Loucy (cell line): ENCODE data around the gene MINDY4.

Source experiments
- H2AFZ ChIP-seq: fragments of 200-600 bp; sonication (generic); 2 replicates; pipeline ENCODE4 v1.6.0; 2016; ENCODE audit warnings: antibody characterized with exemption, mild to moderate bottlenecking, low read length, moderate library complexity
- H3F3A ChIP-seq: fragments of 200-600 bp; 2 replicates; pipeline ENCODE4 v1.6.0; 2016; ENCODE audit warnings: antibody characterized with exemption, low read depth, mild to moderate bottlenecking
- H3K27me3 ChIP-seq: fragments of 200-600 bp; sonication (generic); 2 replicates; pipeline ENCODE4 v1.6.1; 2014; ENCODE audit warnings: low read length, mild to moderate bottlenecking; ENCODE audit not compliant: insufficient read depth, poor library complexity, severe bottlenecking
- H3K36me3 ChIP-seq: fragments of 200-600 bp; sonication (generic); 2 replicates; pipeline ENCODE4 v1.6.1; 2016; ENCODE audit warnings: low read length; ENCODE audit not compliant: insufficient read depth
- H3K4me1 ChIP-seq: fragments of 200-600 bp; sonication (generic); 2 replicates; pipeline ENCODE4 v1.5.1; 2014; ENCODE audit warnings: low read length, mild to moderate bottlenecking; ENCODE audit not compliant: insufficient read depth, poor library complexity, severe bottlenecking
- H3K4me2 ChIP-seq: fragments of 200-600 bp; sonication (generic); 2 replicates; pipeline ENCODE4 v1.6.0; 2014; ENCODE audit warnings: antibody characterized with exemption, low read length, low read depth, mild to moderate bottlenecking; ENCODE audit not compliant: poor library complexity, severe bottlenecking
- H3K4me3 ChIP-seq: fragments of 200-600 bp; sonication (generic); 2 replicates; pipeline ENCODE4 v1.5.1; 2014; ENCODE audit warnings: low read length, mild to moderate bottlenecking, mixed read lengths; ENCODE audit not compliant: poor library complexity, severe bottlenecking
- H3K79me2 ChIP-seq: fragments of 200-600 bp; sonication (generic); 2 replicates; pipeline ENCODE4 v1.6.1; 2014; ENCODE audit warnings: low read length; ENCODE audit not compliant: insufficient read depth
- H3K9ac ChIP-seq: fragments of 200-600 bp; sonication (generic); 2 replicates; pipeline ENCODE4 v1.6.0; 2014; ENCODE audit warnings: mild to moderate bottlenecking, low read depth, low read length, moderate library complexity; ENCODE audit not compliant: poor library complexity, severe bottlenecking
- H3K9me2 ChIP-seq: fragments of 200-600 bp; sonication (generic); replicated peaks from 2 replicates; pipeline ENCODE4 v1.6.1; 2016; ENCODE audit warnings: low read depth, low read length, mixed read lengths
- H3K9me3 ChIP-seq: fragments of 200-600 bp; sonication (generic); 2 replicates; pipeline ENCODE4 v1.6.1; 2014; ENCODE audit warnings: mild to moderate bottlenecking, antibody characterized with exemption, low read length, low read depth; ENCODE audit not compliant: insufficient read depth
- H4K20me1 ChIP-seq: fragments of 200-600 bp; sonication (generic); 2 replicates; pipeline ENCODE4 v1.6.0; 2014; ENCODE audit warnings: antibody characterized with exemption, low read length, mild to moderate bottlenecking; ENCODE audit not compliant: insufficient read depth, poor library complexity, severe bottlenecking
- EZH2phosphoT487 ChIP-seq: fragments of 200-600 bp; IDR thresholded peaks from 2 replicates; pipeline ENCODE4 v1.6.1; 2018; ENCODE audit warnings: antibody characterized with exemption, mild to moderate bottlenecking, moderate library complexity, borderline replicate concordance
- TF ChIP-seq, protein P1 (sequence below): fragments of 200-600 bp; sonication (generic); conservative IDR thresholded peaks from 2 replicates; pipeline ENCODE4 v1.5.1; 2014; ENCODE audit warnings: mild to moderate bottlenecking, antibody characterized with exemption, low read length

Gene MINDY4

DNA sequence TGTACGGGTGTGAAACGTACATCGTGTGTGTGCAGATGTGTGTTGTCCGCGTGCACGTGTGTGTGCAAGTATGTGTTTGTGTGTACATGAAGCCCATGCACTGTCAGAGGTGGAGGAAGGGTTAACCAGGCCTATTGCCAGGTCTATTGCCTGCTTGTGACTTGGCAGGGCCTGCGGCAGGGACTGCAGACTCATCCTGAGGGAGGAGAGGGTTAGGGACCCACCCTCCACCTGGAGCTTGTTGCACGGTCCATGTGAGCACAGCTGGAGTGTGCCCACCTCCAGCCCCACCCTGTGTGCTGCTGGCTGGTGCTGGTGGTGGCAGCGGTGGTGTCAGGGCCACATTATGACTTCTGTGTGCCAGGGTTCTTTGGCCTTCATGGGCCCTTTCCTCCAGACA is 133.3 kb downstream of the MINDY4 start:
- H3K27me3 ChIP-seq, result no peaks in the 10 kb centered on the region
- no peaks in the 10 kb centered on the region for H3K4me1 ChIP-seq
- H3K79me2 ChIP-seq, result no peaks in the 10 kb centered on the region
- TF ChIP-seq, protein P1, sequence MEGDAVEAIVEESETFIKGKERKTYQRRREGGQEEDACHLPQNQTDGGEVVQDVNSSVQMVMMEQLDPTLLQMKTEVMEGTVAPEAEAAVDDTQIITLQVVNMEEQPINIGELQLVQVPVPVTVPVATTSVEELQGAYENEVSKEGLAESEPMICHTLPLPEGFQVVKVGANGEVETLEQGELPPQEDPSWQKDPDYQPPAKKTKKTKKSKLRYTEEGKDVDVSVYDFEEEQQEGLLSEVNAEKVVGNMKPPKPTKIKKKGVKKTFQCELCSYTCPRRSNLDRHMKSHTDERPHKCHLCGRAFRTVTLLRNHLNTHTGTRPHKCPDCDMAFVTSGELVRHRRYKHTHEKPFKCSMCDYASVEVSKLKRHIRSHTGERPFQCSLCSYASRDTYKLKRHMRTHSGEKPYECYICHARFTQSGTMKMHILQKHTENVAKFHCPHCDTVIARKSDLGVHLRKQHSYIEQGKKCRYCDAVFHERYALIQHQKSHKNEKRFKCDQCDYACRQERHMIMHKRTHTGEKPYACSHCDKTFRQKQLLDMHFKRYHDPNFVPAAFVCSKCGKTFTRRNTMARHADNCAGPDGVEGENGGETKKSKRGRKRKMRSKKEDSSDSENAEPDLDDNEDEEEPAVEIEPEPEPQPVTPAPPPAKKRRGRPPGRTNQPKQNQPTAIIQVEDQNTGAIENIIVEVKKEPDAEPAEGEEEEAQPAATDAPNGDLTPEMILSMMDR, result no peak
- no peak for TF ChIP-seq EZH2phosphoT487
- no peaks in the 10 kb centered on the region for H3K36me3 ChIP-seq
- H3K9ac ChIP-seq, result no peak overlapping the region
- H4K20me1 ChIP-seq, result no peaks in the 10 kb centered on the region
- H3F3A ChIP-seq, result no peaks in the 10 kb centered on the region
- no peaks in the 10 kb centered on the region for H3K9me3 ChIP-seq
- H3K4me2 ChIP-seq, result no peak overlapping the region
- H2AFZ ChIP-seq, result no peak overlapping the region
- H3K9me2 ChIP-seq, result no peaks in the 10 kb centered on the region
- no peak overlapping the region for H3K4me3 ChIP-seq

DNA sequence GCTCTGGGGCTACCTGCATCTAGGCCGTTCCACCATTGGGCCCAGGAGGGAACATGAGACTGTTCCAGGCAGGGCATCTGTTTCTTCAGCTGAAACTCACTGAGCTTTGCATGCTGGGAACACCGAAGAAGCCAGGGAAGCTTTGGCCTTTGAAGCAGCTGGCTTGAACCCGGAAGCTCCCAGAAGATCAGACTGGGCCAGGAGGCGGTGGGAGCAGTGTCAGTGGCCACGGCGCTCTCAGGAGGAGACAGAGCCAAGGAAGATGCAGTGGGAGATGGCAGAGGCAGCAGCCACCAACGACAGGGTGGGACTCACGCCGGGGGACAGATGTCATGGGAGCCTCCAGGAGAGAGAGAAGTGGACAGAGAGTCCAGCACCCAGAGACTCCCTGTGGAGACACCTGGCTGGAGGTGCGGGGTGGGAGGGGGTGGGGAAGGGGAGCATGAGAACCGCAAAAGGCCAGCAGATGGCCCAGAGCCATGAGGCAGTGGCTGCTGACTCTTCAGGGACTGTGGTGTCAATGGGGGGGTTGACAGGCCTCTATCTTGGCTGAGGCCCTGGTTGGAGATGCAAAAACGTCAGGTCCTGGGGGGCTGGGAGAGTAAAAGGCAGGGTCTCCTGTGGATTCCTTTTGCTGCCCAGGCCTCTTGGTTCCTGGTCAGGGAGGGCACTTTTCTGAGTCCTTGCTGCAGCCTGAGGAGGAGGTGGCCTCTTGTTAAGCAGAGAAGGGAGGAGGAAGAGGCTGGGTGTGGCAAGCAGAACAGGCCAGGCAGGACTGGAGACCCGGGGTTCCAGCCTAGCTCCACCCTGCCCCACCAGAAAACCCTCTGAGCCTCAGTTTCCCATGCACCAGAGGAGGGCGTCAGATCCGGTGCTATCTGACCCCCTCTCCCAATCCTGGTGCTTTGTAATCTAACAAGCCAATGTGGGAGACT is 134.1 kb downstream of the MINDY4 start:
- Histone ChIP-seq H3K4me2 (no peak overlapping the region), H3K79me2 (no peaks in the 10 kb centered on the region), H2AFZ (no peak overlapping the region), H3K4me3 (no peak overlapping the region), H3K4me1 (no peaks in the 10 kb centered on the region), H3K36me3 (no peaks in the 10 kb centered on the region), H3F3A (no peaks in the 10 kb centered on the region), H4K20me1 (no peaks in the 10 kb centered on the region), H3K9me2 (no peaks in the 10 kb centered on the region), H3K9ac (no peak overlapping the region), H3K27me3 (no peaks in the 10 kb centered on the region), H3K9me3 (no peaks in the 10 kb centered on the region)
- no peak for TF ChIP-seq EZH2phosphoT487
- TF ChIP-seq, protein P1, result no peak

DNA sequence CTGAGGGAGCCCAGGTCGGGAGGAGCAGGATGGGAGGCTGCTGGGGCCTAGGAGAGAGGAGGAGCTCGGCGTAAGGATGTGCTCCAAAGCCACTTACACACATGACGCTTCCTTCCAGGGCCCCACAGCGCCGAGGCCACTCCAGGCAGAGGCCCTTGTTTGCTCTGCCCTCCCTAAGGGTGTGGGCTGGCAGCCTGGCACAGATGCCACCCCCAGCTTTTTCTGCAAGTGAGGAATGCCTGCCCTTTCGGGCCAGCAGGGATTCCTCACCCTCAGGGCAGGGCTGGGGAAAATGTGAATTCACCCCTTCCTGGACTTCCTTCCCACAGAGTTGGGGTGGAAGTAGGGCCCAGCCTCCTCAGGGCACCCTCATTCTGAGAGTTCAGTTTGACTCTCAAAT is 134.8 kb downstream of the MINDY4 start:
- H3K9ac ChIP-seq, result no peak overlapping the region
- no peaks in the 10 kb centered on the region for H3K79me2 ChIP-seq
- H3F3A ChIP-seq, result no peaks in the 10 kb centered on the region
- H3K36me3 ChIP-seq, result no peaks in the 10 kb centered on the region
- TF ChIP-seq EZH2phosphoT487, result no peak
- TF ChIP-seq, protein P1, result no peak
- no peaks in the 10 kb centered on the region for H3K9me2 ChIP-seq
- no peak overlapping the region for H3K4me3 ChIP-seq
- H3K4me2 ChIP-seq, result no peak overlapping the region
- no peaks in the 10 kb centered on the region for H3K27me3 ChIP-seq
- H3K9me3 ChIP-seq, result no peaks in the 10 kb centered on the region
- no peak overlapping the region for H2AFZ ChIP-seq
- H4K20me1 ChIP-seq, result no peaks in the 10 kb centered on the region
- no peaks in the 10 kb centered on the region for H3K4me1 ChIP-seq
